Nephron progenitor cell (in vitro differentiated cells): Measurements from ENCODE around the gene PALD1.
A peak's percentile ranks its signal among the peaks of the same experiment; 100 is the strongest.

Experiments used
- DNase-seq: peaks from one replicate; pipeline ENCODE4 v3.0.0; 2021
- H3K27ac Mint-ChIP-seq: 2 replicates; pipeline ENCODE4 v1.8.0; 2021; ENCODE audit warnings: mild to moderate bottlenecking, moderate library complexity, mixed read lengths
- H3K27me3 Mint-ChIP-seq: 2 replicates; pipeline ENCODE4 v1.8.0; 2021; ENCODE audit warnings: mild to moderate bottlenecking, low read depth, mixed read lengths; ENCODE audit not compliant: poor library complexity
- H3K36me3 Mint-ChIP-seq: 2 replicates; pipeline ENCODE4 v1.8.0; 2021; ENCODE audit warnings: low read depth, mixed read lengths
- H3K4me1 Mint-ChIP-seq: 2 replicates; pipeline ENCODE4 v1.8.0; 2021; ENCODE audit warnings: mixed read lengths
- H3K4me3 Mint-ChIP-seq: 2 replicates; pipeline ENCODE4 v1.8.0; 2021; ENCODE audit warnings: mild to moderate bottlenecking, moderate library complexity, mixed read lengths
- H3K9me3 Mint-ChIP-seq: 2 replicates; pipeline ENCODE4 v1.8.0; 2021; ENCODE audit warnings: mild to moderate bottlenecking, moderate library complexity, mixed read lengths
- CTCF ChIP-seq: fragments of 200-600 bp; sonication (generic); IDR thresholded peaks from 2 replicates; pipeline ENCODE4 v1.5.0; 2021; ENCODE audit warnings: antibody characterized with exemption

PALD1 gene

GRCh38 chr10:70557876-70558275 lies 79.3 kb downstream of the PALD1 start:
- no peak overlapping the region for H3K27ac Mint-ChIP-seq
- peaks cover 10% of the 10 kb centered on the region for H3K36me3 Mint-ChIP-seq
- peaks cover 13% of the 10 kb centered on the region for H3K27me3 Mint-ChIP-seq
- no peaks in the 10 kb centered on the region for H3K9me3 Mint-ChIP-seq
- H3K4me3 Mint-ChIP-seq, result peak overlapping the region; percentile 44
- H3K4me1 Mint-ChIP-seq, result peaks cover 56% of the 10 kb centered on the region
- DNase-seq, result no peak
- no peak for TF ChIP-seq CTCF

DNA sequence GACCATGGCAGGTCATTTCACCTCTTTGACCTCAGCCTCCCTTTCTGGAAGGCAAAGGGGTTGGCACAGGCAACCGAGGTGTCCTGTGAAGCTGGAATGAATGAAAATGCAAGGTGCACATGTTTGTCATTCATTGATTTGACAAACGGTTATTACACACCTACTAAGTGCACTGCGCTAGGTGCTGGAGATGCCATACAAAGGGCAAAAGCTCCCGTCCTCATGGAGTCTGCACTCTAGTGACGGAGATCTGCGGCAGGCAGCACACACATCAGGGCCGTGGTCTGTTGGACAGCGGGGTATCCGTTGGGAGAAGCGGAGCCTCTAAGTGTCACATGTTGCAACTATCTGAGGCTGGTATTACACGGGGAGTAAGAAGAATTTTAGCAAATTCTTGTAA lies 79.7 kb downstream of the PALD1 start:
- Mint-ChIP-seq H3K27me3 (peaks cover 13% of the 10 kb centered on the region), H3K4me1 (peaks cover 56% of the 10 kb centered on the region), H3K4me3 (peak overlapping the region; percentile 44), H3K27ac (peak overlapping the region; percentile 57), H3K36me3 (peaks cover 6% of the 10 kb centered on the region), H3K9me3 (no peaks in the 10 kb centered on the region)
- TF ChIP-seq CTCF, result no peak
- no peak for DNase-seq

DNA sequence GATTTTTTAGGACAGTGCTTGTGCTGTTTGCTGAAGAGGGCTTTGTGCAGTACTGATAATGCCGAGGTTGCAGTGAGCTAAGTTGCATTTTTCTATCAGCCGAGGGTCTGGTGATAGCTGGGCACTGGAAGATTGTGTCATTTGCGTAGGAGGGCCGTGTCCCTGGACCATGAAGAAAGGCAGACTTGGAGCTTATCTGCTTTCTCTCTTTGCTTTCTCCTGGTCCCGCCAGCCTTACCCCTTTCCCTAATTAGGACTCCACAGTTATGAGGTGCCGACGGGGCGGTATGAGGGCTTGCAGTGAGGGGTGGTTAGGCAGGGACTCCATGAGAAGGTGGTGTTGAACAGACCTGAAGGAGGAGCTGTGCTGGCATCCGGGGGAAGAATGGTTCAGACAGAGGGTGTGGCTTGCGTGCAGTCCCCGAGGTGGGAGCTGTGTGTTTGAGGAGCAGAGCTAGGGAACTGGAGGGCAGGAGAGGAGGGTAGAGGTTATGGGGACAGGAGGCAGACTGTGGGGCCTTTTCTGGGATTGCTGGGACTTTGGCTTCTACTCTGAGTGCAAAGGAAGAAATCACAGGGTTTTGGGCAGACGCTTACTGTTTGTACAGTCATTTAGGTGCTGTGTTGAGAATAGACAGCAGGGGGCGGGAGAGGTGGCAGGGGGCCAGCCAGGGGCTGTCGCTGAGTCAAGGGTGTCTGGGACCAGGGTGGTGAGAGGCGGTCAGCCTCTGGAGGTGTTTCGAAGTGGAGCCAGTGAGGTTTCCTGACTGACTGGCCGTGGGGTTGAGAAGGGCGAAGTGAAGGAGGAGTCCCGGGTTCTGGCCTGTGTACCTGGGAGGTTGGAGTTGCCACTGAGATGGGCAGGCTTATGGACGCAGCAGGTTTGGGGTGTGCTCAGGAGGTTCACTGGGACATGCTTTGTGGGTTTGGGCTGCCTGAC lies 80.6 kb downstream of the PALD1 start:
- peak; percentile 53 for TF ChIP-seq CTCF
- H3K4me1 Mint-ChIP-seq, result peaks cover 60% of the 10 kb centered on the region
- H3K27ac Mint-ChIP-seq, result peak overlapping the region; percentile 47
- peaks cover 5% of the 10 kb centered on the region for H3K36me3 Mint-ChIP-seq
- peak overlapping the region; percentile 21 for H3K4me3 Mint-ChIP-seq
- H3K27me3 Mint-ChIP-seq, result peaks cover 13% of the 10 kb centered on the region
- no peaks in the 10 kb centered on the region for H3K9me3 Mint-ChIP-seq
- peak; percentile 59 for DNase-seq

GRCh38 chr10:70559861-70560260 lies 81.3 kb downstream of the PALD1 start:
- Mint-ChIP-seq H3K27me3 (peaks cover 13% of the 10 kb centered on the region), H3K27ac (no peak overlapping the region), H3K4me3 (no peak overlapping the region), H3K9me3 (no peaks in the 10 kb centered on the region), H3K4me1 (peaks cover 60% of the 10 kb centered on the region), H3K36me3 (peaks cover 5% of the 10 kb centered on the region)
- DNase-seq, result no peak
- no peak for TF ChIP-seq CTCF

DNA sequence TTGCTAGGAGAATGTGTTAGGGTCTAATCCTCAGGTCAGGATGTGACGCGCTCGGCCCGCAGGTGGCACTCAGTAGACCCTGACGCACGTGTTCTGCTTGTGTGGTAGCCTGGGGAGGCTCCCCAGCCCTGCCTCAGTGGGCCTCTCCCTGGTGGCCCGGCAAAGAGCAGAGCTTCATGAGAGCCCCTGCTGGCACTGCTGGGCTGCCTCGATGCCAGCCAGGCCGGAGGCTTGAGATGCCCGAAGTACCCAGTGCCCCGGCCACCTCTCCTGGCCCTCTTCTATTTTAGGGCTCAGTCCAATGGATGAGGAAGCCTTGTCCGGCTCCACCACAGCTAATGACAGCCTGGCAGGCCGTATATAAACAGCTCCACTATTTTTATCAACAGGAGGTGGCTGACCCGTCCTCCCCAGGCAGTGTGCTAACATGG lies 82.0 kb downstream of the PALD1 start:
- H3K9me3 Mint-ChIP-seq, result no peaks in the 10 kb centered on the region
- DNase-seq, result no peak
- peaks cover 60% of the 10 kb centered on the region for H3K4me1 Mint-ChIP-seq
- peaks cover 13% of the 10 kb centered on the region for H3K27me3 Mint-ChIP-seq
- TF ChIP-seq CTCF, result no peak
- no peak overlapping the region for H3K27ac Mint-ChIP-seq
- no peak overlapping the region for H3K4me3 Mint-ChIP-seq
- peaks cover 5% of the 10 kb centered on the region for H3K36me3 Mint-ChIP-seq

- no peak overlapping the region for H3K4me3 Mint-ChIP-seq
- DNase-seq, result no peak
Observed at GRCh38 chr10:70561070-70561469, 82.5 kb downstream of the PALD1 start.

More at GRCh38 chr10:70561070-70561469, 82.5 kb downstream of the PALD1 start:
- Mint-ChIP-seq H3K4me1 (peaks cover 60% of the 10 kb centered on the region), H3K9me3 (no peaks in the 10 kb centered on the region), H3K27me3 (peaks cover 13% of the 10 kb centered on the region), H3K27ac (no peak overlapping the region), H3K36me3 (peaks cover 3% of the 10 kb centered on the region)
- TF ChIP-seq CTCF, result no peak
